RWPE1 (cell line): ENCODE data around the gene NSD1.

Experiments
- CTCF ChIA-PET: fragments of 350-600 bp; sonication (Branson Sonifier 250); formaldehyde crosslinking; extraction: SDS; loops from one replicate; lab custom pipeline; 2021; lab: Yijun Ruan, JAX
- POLR2A ChIA-PET: fragments of 400-600 bp; formaldehyde crosslinking; extraction: SDS; loops from one replicate; lab custom pipeline; 2020; ENCODE audit warnings: antibody characterized with exemption; ENCODE audit not compliant: low non-redundant PET; lab: Yijun Ruan, JAX
- DNase-seq: peaks from one replicate; pipeline ENCODE4 v3.0.0; 2012; ENCODE audit warnings: low spot score
- H3K27ac ChIP-seq: fragments of 450-650 bp; 2 replicates; pipeline ENCODE4 v1.5.1; 2017
- CTCF ChIP-seq: fragments of 450-650 bp; conservative IDR thresholded peaks from 2 replicates; pipeline ENCODE4 v1.5.1; 2017; ENCODE audit warnings: low read depth, mild to moderate bottlenecking

NSD1 gene

GRCh38 chr5:177332896-177333260 lies 199.3 kb downstream of the NSD1 start:
- CTCF ChIA-PET = no interaction called here
- no peak for DNase-seq
- H3K27ac ChIP-seq = no peak overlapping the region; the same call in 1 of the 2 replicates
- TF ChIP-seq CTCF = no peak
- POLR2A ChIA-PET = no interaction called here

- ChIA-PET POLR2A (no interaction called here), CTCF (interaction anchor here (0.6 kb wide), 1 partner anchor 77 kb away, joined by 3 read pairs; no protein-coding TSS in a partner anchor)
- DNase-seq = no peak
- TF ChIP-seq CTCF = no peak
- H3K27ac ChIP-seq = peak overlapping the region; percentile 3; the same call in 1 of the 2 replicates
These were observed 200.0 kb downstream of the NSD1 start for GRCh38 chr5:177333420-177334154.

- ChIA-PET POLR2A (no interaction called here), CTCF (interaction anchor here (0.6 kb wide), 1 partner anchor 77 kb away, joined by 3 read pairs; no protein-coding TSS in a partner anchor)
- DNase-seq = no peak
- TF ChIP-seq CTCF = no peak
- H3K27ac ChIP-seq = peak overlapping the region; percentile 3; the same call in 1 of the 2 replicates
These were observed 200.6 kb downstream of the NSD1 start for GRCh38 chr5:177334155-177334551.

- no peak for TF ChIP-seq CTCF
- ChIA-PET CTCF (interaction anchor here (0.5 to 1.7 kb wide), 5 partner anchors 9 to 68 kb away, joined by 3 to 7 read pairs (median 3); no protein-coding TSS in a partner anchor), POLR2A (no interaction called here)
- no peak for DNase-seq
- peak overlapping the region; percentile 9; the same call in 1 of the 2 replicates for H3K27ac ChIP-seq
These were observed 201.5 kb downstream of the NSD1 start for GRCh38 chr5:177334781-177335700.

GRCh38 chr5:177335701-177336065 lies 202.1 kb downstream of the NSD1 start:
- no peak for DNase-seq
- POLR2A ChIA-PET = no interaction called here
- CTCF ChIA-PET = interaction anchor here (0.6 to 1.7 kb wide), 6 partner anchors 9 to 67 kb away, joined by 3 to 7 read pairs (median 3); no protein-coding TSS in a partner anchor
- no peak for TF ChIP-seq CTCF
- H3K27ac ChIP-seq = peak overlapping the region; percentile 9; the same call in 1 of the 2 replicates

- ChIA-PET CTCF (interaction anchor here (0.6 to 1.7 kb wide), 5 partner anchors 25 to 163 kb away, joined by 3 to 7 read pairs (median 3); no protein-coding TSS in a partner anchor), POLR2A (no interaction called here)
- no peak overlapping the region for H3K27ac ChIP-seq
- TF ChIP-seq CTCF = no peak
- no peak for DNase-seq
These were observed 202.5 kb downstream of the NSD1 start for GRCh38 chr5:177336112-177336511.
